GM12891 (cell line): ENCODE data around the gene FAM78B.

Experiments used
- POLR2A ChIP-seq: IDR thresholded peaks from 2 replicates; pipeline ENCODE4 v1.6.1; 2011; ENCODE audit warnings: low read depth, low read length, control low read depth
- POLR2AphosphoS5 ChIP-seq: IDR thresholded peaks from 2 replicates; pipeline ENCODE4 v1.6.1; 2011; ENCODE audit warnings: low read depth, low read length, control low read depth
- POU2F2 ChIP-seq: IDR thresholded peaks from 2 replicates; pipeline ENCODE4 v1.6.1; 2011; ENCODE audit warnings: low read depth, mild to moderate bottlenecking, control low read depth, low read length, moderate library complexity
- TAF1 ChIP-seq: IDR thresholded peaks from 2 replicates; pipeline ENCODE4 v1.6.1; 2011; ENCODE audit warnings: low read depth, low read length, control low read depth

GRCh38 chr1:166193057-166193698, 26.4 kb upstream of the FAM78B start:
- no peak for TF ChIP-seq POLR2A
- TF ChIP-seq POU2F2: no peak
- TF ChIP-seq POLR2AphosphoS5: no peak
- TF ChIP-seq TAF1: no peak
